HG02588 (cell line): ENCODE measurements around the gene PPEF1.

Source experiments
- ATAC-seq: cut with Tn5 transposase; IDR thresholded peaks from one replicate; pipeline ENCODE4 v1.9.1; 2021; ENCODE audit warnings: mild to moderate bottlenecking, moderate library complexity; ENCODE audit not compliant: unreplicated experiment

The PPEF1 gene, protein sequence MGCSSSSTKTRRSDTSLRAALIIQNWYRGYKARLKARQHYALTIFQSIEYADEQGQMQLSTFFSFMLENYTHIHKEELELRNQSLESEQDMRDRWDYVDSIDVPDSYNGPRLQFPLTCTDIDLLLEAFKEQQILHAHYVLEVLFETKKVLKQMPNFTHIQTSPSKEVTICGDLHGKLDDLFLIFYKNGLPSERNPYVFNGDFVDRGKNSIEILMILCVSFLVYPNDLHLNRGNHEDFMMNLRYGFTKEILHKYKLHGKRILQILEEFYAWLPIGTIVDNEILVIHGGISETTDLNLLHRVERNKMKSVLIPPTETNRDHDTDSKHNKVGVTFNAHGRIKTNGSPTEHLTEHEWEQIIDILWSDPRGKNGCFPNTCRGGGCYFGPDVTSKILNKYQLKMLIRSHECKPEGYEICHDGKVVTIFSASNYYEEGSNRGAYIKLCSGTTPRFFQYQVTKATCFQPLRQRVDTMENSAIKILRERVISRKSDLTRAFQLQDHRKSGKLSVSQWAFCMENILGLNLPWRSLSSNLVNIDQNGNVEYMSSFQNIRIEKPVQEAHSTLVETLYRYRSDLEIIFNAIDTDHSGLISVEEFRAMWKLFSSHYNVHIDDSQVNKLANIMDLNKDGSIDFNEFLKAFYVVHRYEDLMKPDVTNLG

GRCh38 chrX:18707426-18708049, at the start of gene PPEF1:
Gene PPEF1, plus strand, starts transcription at chrX:18707645. Its CDS starts 136 bp downstream, at chrX:18707781.
- no peak for ATAC-seq

GRCh38 chrX:18661273-18661672, 46.2 kb upstream of the PPEF1 start:
- ATAC-seq = no peak

- no peak for ATAC-seq
Measured at GRCh38 chrX:18664947-18665346, 42.5 kb upstream of the PPEF1 start.

DNA sequence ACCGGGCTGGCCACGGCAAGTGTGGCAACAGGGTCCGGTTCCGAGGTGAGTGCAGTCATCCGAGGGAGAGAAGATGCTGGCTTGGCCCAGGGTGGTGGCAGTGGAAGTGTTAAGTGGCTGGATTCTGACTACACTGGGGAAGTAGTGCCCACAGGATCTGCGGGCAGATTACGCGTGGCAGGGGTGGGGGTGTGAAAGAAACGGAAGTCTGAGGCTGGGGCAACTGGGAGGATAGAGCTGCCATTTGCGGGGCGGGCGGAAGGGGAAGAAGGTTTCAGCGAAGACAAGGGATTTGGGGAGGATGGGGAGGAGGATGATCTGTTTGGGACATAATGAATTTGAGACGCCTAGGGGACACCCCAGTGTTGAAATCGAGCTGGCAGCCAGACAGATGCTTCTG, 40.8 kb upstream of the PPEF1 start:
- ATAC-seq = no peak

- no peak for ATAC-seq
Measured at GRCh38 chrX:18668071-18668835, 39.2 kb upstream of the PPEF1 start.

DNA sequence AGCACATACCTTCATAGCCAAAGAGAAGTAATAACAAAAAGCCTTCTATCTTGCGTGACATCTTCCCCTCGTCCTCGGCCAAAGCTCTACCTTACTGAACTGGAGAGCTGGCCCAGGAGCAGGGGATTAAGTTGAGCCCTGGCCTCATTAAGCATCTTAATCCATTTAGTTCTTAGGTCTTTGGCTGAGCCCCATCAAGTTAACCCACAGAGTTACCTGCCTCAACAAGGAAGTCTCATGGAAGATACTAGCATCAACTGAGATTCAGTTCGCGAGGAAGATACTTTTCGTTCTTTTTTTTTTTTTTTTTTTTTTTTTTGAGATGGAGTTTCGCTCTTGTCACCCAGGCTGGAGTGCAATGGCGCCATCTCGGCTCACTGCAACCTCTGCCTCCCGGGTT, 35.4 kb upstream of the PPEF1 start, which contains the start of gene RS1:
Gene RS1 (minus strand): TSS at position 101 of the 400 bp plus-strand sequence. CDS start 40 bp downstream, at position 61.
- ATAC-seq = no peak

GRCh38 chrX:18674417-18674787, 33.0 kb upstream of the PPEF1 start:
- ATAC-seq = peak; percentile 36

DNA sequence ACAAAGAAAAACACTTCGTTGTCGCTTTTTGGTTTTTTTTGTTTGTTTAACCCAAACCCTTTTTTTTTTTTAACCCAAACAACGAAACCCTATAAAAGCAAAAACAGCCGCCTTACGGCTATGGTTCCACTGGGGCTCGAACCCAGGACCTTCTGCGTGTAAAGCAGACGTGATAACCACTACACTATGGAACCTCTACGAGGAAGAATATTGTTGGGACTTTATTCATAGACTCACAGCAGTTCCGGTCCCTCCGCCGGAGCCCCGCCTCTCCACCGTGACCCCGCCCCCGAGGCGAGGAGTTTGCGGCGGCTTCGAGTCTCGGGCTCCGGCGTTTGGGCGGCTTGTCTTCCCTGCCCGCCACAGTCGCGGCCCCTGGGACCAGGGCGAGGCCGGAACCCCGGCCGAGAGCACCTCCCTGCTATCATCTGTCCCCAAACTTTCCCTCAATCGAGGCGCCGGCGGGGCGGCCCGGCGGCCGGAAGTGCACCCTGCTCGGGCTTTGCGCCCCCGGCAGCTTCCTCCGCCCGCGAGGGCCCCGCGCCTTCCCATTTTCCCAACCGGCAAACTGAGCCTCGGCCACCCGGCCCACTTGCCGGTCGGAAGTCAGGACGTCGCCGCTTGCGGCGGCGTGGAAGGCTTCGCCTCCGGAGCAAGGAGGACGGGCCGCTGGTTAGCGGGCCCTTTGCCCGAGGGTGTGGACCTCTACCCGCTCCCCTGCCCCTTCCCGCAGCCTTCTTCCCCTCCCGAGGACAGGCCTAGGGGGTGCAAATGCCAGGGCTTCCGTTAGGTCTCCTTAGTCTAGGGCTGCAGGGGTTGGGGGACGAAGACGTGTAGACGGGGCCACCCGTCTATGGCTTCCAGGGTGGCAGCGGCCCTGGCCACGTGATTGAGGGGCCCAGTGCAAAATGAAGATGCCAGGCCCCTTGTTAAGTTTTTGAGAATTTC, 32.4 kb upstream of the PPEF1 start:
- ATAC-seq = peak; percentile 87

DNA sequence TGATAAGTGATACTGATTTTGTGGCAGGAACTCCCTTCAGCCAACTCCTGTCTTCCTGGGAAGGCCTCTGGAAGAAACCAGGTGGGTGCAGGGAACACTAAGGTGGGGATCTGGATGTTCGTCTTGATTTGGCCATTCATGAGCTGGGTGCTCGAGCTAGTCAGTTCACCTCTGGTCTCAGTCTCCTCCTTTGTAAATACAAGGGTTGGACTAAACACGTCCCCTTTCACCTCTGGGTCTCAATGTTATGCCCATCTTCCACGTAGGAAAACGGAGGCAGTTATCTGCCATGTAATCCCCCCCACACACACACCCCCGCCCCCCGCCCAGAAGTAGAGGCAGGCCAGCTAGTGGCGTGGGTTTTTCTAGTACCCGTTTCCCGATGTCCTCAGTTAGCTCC, 31.4 kb upstream of the PPEF1 start:
- ATAC-seq = no peak

GRCh38 chrX:18676470-18676869, 31.0 kb upstream of the PPEF1 start:
- no peak for ATAC-seq

GRCh38 chrX:18677161-18677869, 30.1 kb upstream of the PPEF1 start:
- no peak for ATAC-seq

DNA sequence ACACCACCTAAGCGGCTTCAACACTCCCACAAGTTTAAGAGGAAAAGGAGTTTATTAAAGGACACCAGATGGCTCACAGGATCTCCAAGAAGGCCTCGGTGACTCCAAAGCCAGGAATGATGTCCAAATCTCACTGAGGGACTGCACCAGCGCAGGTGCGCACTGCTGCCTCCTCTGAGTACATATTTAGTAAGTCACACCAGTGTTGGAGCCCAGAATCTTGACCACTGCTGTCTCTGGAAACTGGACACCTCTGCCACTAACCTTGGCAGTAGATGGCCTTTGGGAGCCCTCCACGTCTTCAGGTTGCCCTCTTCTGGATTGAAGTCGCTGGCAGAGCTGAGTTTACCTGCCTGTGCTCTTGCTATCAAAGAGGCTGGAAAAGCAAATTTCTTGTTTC, 25.4 kb upstream of the PPEF1 start:
- ATAC-seq = no peak

- no peak for ATAC-seq
Measured at GRCh38 chrX:18682979-18683387, 24.5 kb upstream of the PPEF1 start.

GRCh38 chrX:18687856-18688495, 19.5 kb upstream of the PPEF1 start:
- no peak for ATAC-seq

DNA sequence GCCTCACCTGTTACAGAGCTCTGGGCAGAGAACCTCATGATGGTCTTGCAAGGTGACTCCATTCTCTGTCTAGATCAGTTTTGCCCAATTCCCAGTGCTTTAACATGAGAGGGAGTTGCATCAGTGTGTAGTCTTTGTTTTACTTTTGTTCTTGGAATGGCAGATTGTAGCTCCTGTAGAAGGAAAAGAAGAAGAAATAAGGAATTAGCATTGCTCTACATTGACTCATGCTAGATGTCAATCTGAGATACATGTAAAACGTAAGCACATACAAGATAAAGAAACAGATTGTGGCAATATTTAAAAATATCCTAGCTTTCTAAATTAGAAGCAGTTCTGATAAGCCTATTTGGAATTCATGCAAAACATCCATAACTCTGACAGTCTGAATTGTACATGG, 16.0 kb upstream of the PPEF1 start:
- ATAC-seq = no peak

DNA sequence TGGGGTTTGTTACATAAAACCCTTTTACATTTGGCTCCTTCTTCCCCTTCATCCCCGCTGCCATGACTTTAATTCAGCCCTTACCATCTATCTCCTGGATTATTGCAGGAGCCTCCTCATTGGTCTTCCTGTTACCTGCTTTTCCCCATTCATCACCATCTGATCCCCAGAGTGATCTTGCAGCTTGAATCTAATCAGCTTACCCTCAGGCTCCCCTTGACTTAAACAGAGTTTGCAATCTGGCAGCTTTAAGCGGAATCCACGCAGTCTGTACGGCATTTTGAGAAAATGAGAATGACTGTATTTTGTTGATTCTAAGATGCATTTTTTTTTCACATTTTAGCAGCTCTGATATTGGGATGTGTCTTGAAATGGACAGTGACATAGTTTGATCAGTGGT, 14.9 kb upstream of the PPEF1 start:
- ATAC-seq = no peak

DNA sequence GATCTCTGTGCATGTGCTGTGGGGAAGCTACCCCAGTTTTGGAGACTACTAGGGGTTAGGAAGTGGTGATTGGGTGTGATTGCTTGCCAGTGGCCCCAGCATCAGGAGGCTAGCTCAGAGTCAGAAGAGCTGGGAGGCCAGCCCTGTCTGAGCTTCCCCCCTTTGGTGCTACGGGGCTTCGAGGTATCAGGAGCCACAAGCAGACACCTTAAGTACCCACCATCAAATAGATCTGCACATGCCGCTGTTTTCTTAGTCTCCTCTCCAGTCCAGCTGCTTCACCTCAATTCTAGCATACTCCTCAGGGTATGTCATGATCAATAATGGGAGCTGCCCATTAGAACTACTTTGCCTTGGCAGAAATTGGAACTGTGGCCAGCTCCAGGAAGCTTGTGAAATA, 10.8 kb upstream of the PPEF1 start:
- no peak for ATAC-seq

DNA sequence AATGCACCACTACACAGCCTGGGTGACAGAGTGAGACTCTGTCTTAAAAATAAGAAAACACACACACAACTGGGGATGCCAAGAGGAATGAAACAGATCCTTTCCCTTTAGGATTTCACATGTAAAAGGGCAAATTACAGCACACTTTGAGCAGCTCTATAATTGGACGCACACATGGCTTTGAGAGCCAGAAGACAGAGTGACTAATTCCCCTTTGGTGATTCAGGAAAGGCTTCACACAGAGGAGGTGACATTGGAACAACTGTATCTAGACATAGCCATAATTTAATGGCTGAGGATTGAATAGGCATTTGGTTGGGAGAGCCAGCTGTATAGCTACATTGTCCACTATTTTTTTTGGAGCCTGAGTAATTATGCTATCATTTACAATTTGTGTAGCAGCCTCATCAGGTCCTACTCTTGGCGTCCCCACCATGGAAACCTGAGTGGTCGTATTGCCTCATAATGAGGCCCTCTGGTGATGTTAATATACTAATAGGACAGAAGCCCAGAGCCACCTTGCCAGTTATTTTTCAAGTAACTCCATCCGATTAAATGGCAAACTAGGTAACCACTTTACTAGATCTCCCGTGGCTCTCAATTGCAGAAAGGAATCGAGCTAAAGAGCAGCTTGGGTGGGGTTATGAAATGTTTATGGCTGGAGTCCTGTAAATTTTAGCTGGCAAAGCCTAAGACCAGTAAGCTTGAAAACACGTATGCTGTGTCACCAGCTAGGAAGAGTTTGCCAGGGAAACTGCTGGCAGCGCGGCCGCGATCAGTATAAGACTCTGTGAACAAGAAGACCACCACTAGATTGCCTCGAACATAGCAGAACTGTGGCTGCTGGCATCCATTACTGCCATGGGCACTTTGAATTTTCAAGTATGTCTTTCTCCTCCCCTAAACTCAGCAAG, 8.5 kb upstream of the PPEF1 start:
- no peak for ATAC-seq
